ELF-1 (cell line): ENCODE results near the gene CCDC187.
"Not testable (repeated sequence)": the region's sequence is repeated elsewhere in the genome, so short reads cannot be mapped to it uniquely, and the experiment has no call there.

ENCODE experiments used
- DNase-seq: peaks from one replicate; pipeline ENCODE4 v3.0.0-alpha.2; 2016; ENCODE audit warnings: low read depth, low spot score

CCDC187 gene

GRCh38 chr9:136239983-136240330 is 63.9 kb downstream of the CCDC187 start:
- no peak for DNase-seq

GRCh38 chr9:136239135-136239982 is 64.5 kb downstream of the CCDC187 start:
- no peak for DNase-seq

GRCh38 chr9:136238342-136238732 is 65.6 kb downstream of the CCDC187 start:
- DNase-seq, result no peak

DNA sequence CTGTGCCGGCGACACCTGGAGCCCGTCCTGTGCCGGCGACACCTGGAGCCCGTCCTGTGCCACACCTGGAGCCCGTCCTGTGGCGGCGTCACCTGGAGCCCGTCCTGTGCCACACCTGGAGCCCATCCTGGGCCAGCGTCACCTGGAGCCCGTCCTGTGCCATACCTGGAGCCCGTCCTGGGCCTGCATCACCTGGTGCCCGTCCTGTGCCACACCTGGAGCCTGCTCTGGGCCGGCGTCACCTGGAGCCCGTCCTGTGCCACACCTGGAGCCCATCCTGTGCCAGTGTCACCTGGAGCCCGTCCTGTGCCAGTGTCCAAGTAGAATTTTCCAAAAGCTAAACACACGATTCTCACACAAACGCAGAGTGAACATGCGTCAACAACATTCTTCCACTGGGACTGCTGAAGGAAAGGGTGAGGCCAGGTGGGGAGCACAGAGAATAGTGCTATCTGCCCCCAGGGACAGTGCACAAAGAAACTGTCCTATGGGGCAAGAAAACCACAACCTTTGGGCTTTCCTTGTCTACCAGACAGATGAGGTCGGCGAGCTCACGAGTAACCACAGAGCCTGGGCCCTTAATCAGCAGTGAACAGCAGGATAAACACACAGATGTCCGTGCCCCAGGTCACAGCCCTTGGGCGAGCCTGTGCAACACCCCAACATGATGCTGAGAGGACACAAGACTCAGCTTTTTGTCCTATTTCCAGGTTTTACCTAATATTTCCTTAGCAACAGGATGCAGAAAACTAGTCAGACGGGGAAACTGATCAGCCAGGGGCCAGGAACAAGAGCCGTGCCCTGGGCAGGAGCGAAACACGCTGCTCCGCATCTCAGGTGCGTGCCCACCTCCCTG is 66.2 kb downstream of the CCDC187 start:
- no peak for DNase-seq

DNA sequence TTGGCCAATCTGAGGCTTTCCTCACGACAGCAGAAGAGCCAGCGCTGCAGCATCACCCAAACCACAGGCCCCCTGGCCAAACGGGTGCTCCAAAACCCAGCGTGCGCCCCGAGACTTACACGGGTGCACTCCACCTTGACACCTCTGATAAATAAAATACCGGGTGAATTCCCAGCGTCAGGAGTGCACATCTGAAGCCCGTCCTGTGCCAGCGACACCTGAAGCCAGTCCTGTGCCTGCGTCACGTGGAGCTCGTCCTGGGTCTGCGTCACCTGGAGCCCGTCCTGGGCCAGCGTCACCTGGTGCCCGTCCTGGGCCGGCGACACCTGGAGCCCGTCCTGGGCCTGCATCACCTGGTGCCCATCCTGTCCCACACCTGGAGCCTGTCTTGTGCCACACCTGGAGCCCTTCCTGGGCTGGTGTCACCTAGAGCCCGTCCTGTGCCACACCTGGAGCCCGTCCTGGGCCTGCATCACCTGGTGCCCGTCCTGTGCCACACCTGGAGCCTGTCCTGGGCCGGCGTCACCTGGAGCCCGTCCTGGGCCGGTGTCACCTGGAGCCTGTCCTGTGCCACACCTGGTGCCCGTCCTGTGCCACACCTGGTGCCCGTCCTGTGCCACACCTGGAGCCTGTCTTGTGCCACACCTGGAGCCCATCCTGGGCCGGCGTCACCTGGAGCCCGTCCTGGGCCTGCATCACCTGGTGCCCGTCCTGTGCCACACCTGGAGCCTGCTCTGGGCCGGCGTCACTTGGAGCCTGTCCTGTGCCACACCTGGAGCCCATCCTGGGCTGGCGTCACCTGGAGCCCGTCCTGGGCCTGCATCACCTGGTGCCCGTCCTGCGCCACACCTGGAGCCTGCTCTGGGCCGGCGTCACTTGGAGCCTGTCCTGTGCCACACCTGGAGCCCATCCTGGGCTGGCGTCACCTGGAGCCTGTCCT is 67.2 kb downstream of the CCDC187 start:
- not testable (repeated sequence) for DNase-seq

DNA sequence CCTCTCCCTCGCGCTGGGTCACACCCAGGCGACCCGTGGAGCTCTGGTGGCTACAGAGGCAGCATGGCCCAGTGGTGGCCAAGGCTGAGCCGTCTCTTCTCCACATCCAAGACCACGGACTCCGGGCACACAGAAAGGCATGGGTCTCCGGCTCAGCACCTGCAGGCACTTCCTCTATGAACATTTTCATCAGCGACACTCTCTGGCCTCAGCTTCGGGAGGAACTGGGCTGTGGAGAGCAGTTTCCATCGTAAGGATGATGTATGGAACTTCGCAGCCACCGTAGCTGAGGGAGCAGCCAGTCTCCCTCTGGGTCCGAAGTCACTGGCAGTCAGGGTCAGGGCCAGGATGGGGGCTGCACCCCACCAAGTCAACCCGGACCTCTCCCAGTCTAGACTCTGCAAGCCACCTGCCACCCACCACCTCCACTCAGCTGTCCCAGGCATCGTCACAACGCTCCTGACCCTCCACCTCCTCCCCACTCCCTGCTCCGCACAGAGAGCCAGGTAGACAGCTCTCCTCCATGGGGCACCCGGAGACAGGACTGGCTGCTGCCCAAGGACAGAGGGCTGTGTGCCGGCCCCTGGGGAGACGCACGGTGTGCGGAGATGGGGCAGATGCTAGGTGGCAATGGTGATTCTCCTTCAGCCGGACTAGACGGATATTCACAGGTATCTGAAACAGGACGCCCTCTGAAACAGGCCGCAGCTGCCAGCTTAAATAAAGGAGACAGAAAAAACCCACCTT is 68.0 kb downstream of the CCDC187 start:
- DNase-seq, result no peak

DNA sequence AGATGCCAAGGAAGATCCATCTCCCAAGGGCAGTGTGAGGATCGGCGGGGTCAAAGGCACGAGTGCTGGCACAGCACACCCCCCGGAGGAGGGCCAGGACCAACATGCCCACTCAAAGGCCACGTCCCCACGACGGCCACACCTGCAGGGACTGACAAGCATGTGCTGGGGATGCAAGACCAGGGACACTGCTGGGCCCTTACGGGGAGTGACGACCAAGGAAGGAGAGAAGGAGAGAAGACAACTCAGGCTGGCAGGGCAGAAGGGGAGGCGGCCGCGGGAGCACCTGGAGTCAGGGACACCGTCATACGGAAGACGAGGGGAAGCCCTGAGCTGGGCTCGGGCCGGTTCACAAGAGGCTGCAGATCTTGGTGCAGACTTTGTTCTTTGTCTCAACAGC is 68.7 kb downstream of the CCDC187 start:
- DNase-seq, result no peak

DNA sequence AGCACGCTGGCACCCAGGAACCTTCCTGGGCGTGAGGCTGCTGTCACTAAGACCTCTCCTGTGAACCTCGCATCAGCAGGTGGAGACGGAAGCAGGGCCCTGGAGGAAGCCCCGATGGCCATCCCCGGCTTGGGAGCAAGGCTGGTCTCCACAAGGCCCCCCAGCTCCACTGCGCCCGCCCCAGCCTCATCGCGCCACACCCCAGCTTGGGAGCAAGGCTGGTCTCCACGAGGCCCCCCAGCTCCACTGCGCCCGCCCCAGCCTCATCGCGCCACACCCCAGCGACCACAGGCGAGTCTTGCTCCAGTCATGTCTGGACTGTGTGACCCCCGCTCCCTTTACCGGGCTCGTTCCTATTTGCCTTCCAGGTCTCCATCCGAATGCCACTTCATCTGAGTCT is 69.3 kb downstream of the CCDC187 start:
- no peak for DNase-seq

DNA sequence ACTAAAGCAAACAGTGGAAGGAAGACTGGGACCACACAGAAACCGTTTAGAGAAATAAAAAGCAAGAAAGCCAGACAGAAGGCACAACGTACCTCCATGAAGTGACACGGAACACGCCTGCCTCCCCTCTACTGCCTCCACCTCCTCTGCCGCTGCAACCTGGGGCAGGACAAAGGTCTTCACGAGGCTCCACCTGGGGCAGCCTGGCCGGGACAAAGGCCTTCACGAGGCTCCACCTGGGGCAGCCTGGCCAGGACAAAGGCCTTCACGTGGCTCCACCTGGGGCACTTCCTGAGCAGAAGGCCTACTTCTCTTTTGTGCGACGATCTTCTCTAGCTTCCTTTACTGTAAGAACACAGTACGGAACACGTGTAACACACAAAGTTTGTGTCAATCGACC is 70.0 kb downstream of the CCDC187 start:
- DNase-seq, result no peak

DNA sequence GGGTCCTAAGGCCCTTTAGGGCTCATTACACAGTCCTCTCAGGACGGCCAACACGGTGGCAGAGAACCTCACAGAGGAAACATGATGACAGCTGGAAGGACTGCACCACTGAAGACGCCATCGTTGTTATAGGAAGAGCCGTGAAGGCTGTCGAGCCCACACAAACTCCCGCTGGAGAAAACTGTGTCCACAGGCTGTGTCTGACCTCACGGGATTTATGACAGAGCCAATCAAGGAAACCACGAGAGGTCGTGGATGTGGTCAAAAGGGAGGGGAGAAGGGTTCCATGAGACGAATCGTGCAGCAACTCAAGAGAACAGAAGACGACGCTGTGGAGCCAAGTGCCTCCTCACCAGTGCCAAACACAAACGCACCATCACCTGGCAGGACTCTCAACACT is 70.5 kb downstream of the CCDC187 start:
- DNase-seq, result no peak

DNA sequence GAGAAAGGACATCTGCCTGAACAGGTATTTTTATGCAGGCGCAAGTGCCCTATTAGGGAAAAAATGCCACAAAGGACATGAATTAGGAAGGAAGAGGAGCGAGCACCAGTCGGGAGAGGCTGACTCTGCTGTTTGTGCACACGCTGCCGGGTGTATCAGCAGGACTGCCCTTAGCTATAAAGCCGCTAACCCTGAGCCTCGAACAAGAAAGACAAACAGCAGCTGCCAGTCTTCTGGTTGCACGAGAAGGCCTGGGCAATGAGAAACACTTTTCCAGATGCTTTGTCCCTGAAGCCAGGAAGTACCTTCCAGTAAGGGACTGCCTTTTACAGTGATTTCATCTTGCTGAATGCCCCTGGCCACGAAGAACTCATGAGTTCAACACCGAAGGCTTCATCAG is 70.9 kb downstream of the CCDC187 start:
- no peak for DNase-seq

DNA sequence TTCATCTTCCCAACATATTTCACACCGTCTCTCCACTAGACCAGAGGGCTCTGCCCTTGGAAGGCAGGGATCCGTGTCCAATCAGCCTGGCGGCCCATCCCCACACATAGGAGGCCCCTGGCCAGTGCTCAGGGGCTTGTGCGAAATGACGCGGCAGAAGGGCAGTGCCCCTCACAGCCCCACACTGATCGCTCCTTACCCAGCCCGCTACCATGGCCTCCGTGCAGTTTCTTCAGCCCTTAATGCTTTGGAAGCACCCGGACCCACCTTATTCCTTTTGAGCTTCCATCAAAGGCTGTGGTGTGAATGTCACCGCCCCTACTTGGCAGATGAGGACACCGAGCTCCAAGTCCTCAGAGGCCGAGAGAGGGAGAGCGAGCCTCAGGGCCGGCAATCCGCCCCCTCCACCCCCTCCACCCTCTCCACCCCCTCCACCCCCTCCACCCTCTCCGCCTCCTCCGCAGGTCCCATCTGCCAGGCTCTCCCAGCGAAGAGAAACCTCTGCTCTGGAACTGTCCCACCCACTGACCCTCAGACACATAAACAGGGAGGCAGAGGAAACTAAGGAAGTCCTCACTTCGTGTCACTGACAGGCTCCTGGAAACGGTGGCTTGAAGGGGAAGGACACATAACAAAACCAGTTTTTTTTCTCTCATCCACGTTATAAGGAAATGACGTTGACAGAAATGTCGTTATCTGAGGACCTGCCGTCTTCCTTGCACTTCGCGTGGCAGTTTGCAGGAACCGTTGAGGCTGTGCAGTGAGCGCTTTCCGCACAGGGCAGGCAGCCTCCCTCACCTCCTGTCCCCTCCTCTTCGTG is 72.2 kb downstream of the CCDC187 start:
- DNase-seq, result no peak

- DNase-seq, result no peak
Measured at GRCh38 chr9:136230773-136231172, 73.1 kb downstream of the CCDC187 start.

DNA sequence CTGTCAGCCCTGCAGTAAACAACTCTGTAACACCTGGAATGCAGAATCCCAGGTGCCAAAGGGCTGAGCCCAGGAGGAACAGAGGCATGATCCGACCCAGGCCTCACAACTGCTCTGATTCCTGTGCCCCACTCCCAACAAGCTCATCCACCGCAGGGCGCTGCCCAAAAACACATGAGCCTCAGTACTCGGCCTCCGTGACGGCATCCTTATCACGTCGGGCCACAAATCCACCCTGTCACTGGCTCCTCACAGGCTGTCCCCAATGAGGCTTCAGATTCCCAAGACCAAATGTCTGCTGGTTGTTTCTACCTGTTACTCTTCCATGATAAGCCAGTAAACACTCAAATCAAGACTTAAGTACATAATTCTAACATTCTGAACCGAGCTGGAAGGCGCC is 73.5 kb downstream of the CCDC187 start:
- no peak for DNase-seq

DNA sequence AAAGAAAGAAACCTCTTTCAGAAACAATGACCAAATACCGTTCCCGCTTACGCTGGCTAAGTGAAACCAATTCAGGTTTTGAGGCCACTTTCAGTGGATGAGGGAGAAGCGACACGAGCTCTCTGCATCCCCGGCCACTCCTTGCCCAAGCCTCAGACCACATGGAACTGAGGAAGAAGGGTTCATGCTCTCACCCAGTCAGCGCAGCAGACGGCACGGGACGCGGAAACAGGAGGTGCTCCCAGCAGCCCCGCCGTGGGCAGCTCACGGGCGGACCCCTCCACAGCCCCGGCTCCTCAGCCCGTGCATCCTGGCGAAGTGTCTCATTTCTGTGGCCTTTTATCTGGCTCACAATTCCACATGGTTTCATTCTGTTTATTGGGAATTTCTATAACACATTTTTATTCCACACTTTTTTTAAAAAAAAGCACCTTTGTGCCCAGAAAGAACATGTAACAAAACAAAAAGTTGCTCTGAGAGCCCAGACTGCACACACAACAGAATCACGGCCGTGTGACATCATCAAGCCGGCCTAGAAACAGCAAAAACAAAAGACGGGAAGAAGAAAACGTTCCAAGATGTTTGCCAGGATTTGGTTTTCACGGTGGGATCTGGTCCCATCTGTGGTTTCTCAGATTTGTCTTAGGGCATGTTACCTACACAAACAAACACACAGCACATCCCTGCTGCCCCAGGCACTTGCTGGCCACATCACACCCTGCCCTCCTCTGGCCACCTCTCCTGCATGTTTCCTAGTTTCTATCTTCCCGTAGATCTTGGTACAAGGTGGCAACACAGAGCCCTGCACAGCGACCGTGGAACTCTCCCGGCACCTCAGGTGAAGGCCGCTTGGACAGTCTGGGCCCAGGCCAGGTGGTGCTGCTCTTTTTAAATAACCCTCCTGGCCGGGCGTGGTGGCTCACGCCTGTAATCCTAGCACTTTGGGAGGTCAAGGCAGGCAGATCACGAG is 74.5 kb downstream of the CCDC187 start:
- DNase-seq, result no peak

DNA sequence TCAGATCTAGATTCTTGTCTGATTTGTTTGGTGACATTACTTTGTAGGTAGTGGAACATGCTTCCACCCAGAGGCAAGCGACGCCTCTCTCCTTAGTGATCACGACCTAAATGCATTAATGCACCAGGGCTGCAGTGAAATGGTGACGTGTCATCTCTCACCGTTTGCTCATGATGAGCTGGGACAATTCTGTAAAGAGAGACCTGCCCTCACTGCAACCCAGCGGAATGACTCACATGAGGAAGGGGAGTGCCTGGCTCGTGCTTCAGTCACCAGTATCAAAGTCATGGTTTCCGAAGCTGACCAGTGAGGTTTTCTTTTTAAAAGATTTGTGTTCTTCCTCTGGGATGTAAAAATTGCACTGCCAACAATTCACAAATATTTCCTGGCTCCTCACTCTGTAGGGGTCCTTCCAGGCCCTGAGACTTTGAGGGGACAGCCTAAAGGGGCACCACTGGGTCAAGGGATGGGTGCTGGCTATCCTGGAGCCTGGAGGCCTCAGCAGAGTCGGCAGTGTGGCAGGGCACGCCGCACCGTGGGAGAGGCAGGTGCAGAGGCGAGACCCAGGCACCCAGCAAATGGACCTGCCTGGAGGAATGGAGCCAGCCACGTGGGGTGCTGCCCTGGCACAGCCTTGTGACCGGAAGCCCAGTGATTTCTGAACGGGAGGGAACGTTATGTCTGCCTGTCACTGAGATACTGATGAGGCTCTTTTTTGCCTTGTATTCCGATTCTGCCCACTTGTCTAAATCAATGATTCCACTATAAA is 75.6 kb downstream of the CCDC187 start:
- DNase-seq, result no peak

- DNase-seq, result no peak
Measured at GRCh38 chr9:136226680-136227407, 77.0 kb downstream of the CCDC187 start.
